Testis (tissue), 2 donors: ENCODE measurements around the gene PHACTR4.

Source experiments
- POLR2A ChIP-seq: fragments of 450-650 bp; IDR thresholded peaks from one replicate; pipeline ENCODE4 v1.6.1; 2017; ENCODE audit warnings: antibody characterized with exemption, mild to moderate bottlenecking, moderate library complexity
- TF ChIP-seq, protein P1 (sequence below), 3 experiments: fragments of 450-650 bp in 2 of 3; fragments of 200-600 bp in 1 of 3; sonication (generic) in 1 of 3; IDR thresholded peaks; one replicate each; pipeline ENCODE4 v1.5.1; 2016 to 2019; ENCODE audit warnings: antibody characterized with exemption in 3 of 3, mild to moderate bottlenecking in 2 of 3, moderate library complexity in 1 of 3

DNA sequence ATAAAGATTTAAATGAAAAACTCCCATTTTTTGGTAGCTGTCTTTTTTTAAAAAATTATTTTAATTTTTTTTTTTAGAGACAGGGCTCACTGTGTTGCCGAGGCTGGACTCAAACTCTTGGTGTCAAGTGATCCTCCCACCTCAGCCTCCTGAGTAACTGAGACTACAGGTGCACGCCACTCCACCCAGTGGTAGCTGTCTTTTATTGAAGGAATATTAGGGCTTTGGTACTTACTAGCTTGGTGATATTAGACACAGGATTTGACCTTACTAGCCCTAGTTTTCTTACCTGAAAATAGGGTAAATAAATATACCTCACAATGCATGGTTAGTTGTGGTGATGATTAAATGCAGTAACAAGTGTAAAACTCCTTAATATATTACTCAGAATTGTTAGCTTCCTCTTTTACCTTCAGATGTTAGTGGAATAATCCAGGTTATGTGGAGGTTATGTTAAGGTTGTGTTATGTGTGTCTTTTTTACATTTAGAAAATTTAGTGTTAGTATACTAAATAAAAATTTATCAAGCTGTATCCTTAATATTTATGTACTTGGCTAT, 66.8 kb downstream of the PHACTR4 start:
- TF ChIP-seq POLR2A, result no peak
- TF ChIP-seq, protein P1, sequence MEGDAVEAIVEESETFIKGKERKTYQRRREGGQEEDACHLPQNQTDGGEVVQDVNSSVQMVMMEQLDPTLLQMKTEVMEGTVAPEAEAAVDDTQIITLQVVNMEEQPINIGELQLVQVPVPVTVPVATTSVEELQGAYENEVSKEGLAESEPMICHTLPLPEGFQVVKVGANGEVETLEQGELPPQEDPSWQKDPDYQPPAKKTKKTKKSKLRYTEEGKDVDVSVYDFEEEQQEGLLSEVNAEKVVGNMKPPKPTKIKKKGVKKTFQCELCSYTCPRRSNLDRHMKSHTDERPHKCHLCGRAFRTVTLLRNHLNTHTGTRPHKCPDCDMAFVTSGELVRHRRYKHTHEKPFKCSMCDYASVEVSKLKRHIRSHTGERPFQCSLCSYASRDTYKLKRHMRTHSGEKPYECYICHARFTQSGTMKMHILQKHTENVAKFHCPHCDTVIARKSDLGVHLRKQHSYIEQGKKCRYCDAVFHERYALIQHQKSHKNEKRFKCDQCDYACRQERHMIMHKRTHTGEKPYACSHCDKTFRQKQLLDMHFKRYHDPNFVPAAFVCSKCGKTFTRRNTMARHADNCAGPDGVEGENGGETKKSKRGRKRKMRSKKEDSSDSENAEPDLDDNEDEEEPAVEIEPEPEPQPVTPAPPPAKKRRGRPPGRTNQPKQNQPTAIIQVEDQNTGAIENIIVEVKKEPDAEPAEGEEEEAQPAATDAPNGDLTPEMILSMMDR (IDR thresholded peaks at IDR 0.05), result no peak
